ENCODE results near the gene NEDD4L. TPM values are rescaled to one million over a fixed set of nuclear protein-coding genes. Genes with fewer than 3 reads are reported as not detected.

NEDD4L gene
- total and polyA plus RNA-seq, 10 of the 15 experiments (the other 5 are each of a cell fraction or from before 2014, with no cell fraction given), result 7.4 to 24.0 (median 17.7) TPM

DNA sequence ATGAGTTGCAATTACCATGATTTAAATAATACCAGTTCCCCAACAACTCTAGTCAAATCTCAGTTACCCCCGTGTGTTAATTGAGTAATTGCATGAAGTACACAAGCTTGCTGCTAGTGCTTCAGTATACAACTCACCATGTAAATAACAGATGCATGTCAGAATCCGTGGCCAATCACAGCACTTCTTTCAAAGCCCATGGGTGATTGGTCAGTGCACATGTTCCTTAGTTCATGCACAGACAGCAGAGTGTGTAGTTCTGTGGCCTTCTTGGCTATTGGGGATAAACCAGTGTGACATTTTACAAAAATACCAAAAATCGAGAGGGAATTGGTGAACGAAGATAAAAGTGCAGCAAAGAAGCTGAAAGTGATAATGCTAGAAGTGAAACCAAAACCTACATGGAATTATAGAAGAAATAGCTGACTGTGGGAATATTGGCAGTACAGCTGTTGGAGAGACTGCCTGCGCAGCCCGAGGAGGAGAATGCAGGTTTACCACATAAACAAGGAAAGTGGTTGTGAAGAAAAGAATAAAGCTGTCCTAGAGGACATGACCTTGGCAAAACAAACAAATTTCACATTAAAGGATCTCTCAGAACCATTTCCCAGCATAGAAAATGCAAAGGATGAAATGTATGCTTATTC, 59.4 kb downstream of the NEDD4L start:
- H3K79me2 ChIP-seq (ENCODE audit: control insufficient read depth, insufficient read depth, low read length), result no peaks in the 10 kb centered on the region
- no peak for ATAC-seq
- ChIA-PET RAD21 (ENCODE audit: unreplicated experiment) (interaction anchor here (1.2 to 4.3 kb wide), 5 partner anchors 10 to 51 kb away, joined by 3 to 26 read pairs (median 7); no protein-coding TSS in a partner anchor), CTCF (interaction anchor here (1.0 to 8.3 kb wide), 6 partner anchors 13 to 60 kb away, joined by 3 to 43 read pairs (median 6); partner anchors contain the start of gene NEDD4L), SMC1A (ENCODE audit: uncharacterized antibody, unreplicated experiment) (interaction anchor here (1.1 to 6.3 kb wide), 9 partner anchors 9 to 58 kb away, joined by 3 to 43 read pairs (median 4); no protein-coding TSS in a partner anchor), POLR2A (interaction anchor here (0.5 to 1.4 kb wide), 3 partner anchors 12 to 79 kb away, joined by 4 to 5 read pairs (median 4); no protein-coding TSS in a partner anchor)
- H3K4me3 ChIP-seq, result no peak overlapping the region
- no peak for DNase-seq (ENCODE audit: low read depth, low spot score)
- H3K27ac ChIP-seq (ENCODE audit: control insufficient read depth, insufficient read depth), result no peak overlapping the region
- H3K36me3 ChIP-seq (ENCODE audit: control insufficient read depth in 2 of 2, insufficient read depth in 2 of 2, low read length in 1 of 2), result no peaks in the 10 kb centered on the region
- in situ Hi-C loops (cut with MboI), result no loop called here
- H3K9ac ChIP-seq (ENCODE audit: control insufficient read depth, insufficient read depth, low read length), result no peak overlapping the region
- TF ChIP-seq BRCA1 (IDR thresholded peaks at IDR 0.05; ENCODE audit: low read depth, low read length) (no peak), ZSCAN29 (IDR thresholded peaks at IDR 0.05) (no peak), DPF2 (IDR thresholded peaks at IDR 0.05) (no peak), RCOR1 (conservative IDR thresholded peaks at IDR 0.05; ENCODE audit: low read depth, low read length) (no peak), SMC3 (IDR thresholded peaks at IDR 0.05; ENCODE audit: borderline replicate concordance, low read length) (no peak), SMARCA5 (IDR thresholded peaks at IDR 0.05) (no peak), ESRRA (IDR thresholded peaks at IDR 0.05; ENCODE audit: low read length) (no peak), YBX1 (IDR thresholded peaks at IDR 0.05) (no peak), ASH2L (IDR thresholded peaks at IDR 0.05; ENCODE audit: borderline replicate concordance, low read depth) (no peak), CHD1 (IDR thresholded peaks at IDR 0.05; ENCODE audit: low read depth, low read length) (no peak), MTA2 (IDR thresholded peaks at IDR 0.05; ENCODE audit: low read depth) (no peak), NBN (IDR thresholded peaks at IDR 0.05) (no peak), EED (IDR thresholded peaks at IDR 0.05; ENCODE audit: low read depth) (no peak)
- no peak overlapping the region for H3K4me2 ChIP-seq (ENCODE audit: control insufficient read depth, insufficient read depth)
- no peaks in the 10 kb centered on the region for H3K9me3 ChIP-seq (replicated peaks; ENCODE audit: control insufficient read depth, insufficient read depth, low read length)
- FAIRE-seq, result no peak
- H3K4me1 ChIP-seq (ENCODE audit: control insufficient read depth, insufficient read depth, low read length), result peaks cover 11% of the 10 kb centered on the region
- no peaks in the 10 kb centered on the region for H3K27me3 ChIP-seq (replicated peaks in 1 of 2; ENCODE audit: control insufficient read depth in 2 of 2, insufficient read depth in 2 of 2, low read length in 1 of 2)
- 75% methylated on average over 6 of the region's 6 CpGs for WGBS (ENCODE audit: insufficient coverage, insufficient replicate concordance, low lambda C conversion rate, missing lambda C conversion rate)
- no peak overlapping the region for H2AFZ ChIP-seq (ENCODE audit: control insufficient read depth, low read depth, low read length)
- BruUV-seq (replicated peaks), result no TSS peak
- no peaks in the 10 kb centered on the region for H4K20me1 ChIP-seq (ENCODE audit: control insufficient read depth, insufficient read depth)
- intact Hi-C loops (cut with micrococcal nuclease; ENCODE audit: unreplicated experiment), result no loop called here
